Stimulated activated CD8-positive, alpha-beta memory T cell treated with anti-CD3 and anti-CD28 coated beads, Interleukin-4, amount 100 ng/mL, for 1 hour (primary cell): ENCODE measurements around the gene SRC.

ENCODE experiments used
- DNase-seq, 2 donors: peaks; one replicate each; pipeline ENCODE4 v3.0.0-alpha.2; 2020; ENCODE audit warnings: low read depth in 2 of 2, low spot score in 1 of 2

SRC gene

DNA sequence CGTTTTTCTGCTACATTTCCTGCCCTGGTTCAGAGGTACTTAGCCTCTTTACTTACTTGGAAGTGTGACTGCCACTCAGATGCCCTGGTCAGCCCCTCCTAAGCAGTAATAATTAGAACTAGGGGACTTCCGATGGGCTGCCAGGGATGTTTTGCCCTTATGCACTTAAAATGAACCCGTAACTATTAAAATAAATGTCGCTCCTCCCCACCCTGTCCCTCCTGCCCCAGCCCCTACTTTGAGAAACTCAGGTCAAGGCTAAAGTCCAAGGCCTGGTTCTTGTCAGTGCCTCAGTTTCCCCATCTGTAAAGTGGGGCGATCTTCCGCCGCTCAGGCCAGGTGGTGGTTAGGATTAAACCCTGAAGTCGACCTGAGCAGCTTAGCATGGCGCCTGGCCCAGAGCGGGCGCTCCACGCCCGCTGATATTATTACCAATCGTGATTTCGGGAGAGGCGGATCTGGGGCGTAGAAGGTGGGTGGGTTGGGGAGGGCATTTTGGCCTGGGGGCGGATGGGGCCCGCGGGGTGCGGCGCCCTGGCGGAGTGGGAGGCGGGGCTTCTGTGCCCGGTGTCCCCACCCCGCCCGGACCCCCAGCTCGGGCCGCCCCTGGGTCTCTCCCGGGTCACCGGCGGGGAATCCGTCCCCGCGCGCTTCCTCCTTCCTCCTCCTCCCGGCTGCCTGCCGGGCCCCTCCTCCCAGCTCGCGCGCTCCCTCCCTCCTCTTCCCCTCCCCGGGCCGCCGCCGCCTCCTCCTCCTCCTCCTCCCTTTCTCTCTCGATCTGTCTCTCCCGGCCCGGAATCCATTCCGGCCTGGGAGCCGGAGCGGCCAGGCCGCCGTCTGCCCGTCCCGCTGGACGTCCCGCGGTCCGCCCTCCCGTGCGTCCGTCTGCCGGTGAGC, at the start of gene SRC:
SRC (plus strand) TSS at position 802 of the 897 bp plus-strand sequence. CDS start 38,014 bp downstream, outside the sequence.
- peak in 1 of 2 donors; percentile 15 for DNase-seq

DNA sequence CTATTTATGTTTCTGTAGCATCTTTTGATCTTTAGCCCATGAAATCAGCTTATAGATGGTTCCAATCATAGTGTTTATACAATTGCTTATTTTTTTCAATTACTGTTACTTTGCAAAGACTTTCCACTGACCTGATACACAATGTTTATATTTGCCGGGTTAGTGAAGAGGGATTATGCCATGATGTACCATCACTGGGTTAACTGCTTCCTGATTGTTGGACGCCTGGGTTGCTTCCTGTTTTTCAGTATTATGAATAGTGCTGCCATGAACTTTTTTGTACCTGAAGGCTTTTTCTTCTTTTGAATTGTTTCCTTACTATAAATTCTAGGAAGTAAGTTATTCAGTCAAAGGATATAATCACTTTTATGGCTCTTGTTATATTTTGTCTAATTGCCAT, 49.6 kb upstream of the SRC start:
- no peak for DNase-seq

DNA sequence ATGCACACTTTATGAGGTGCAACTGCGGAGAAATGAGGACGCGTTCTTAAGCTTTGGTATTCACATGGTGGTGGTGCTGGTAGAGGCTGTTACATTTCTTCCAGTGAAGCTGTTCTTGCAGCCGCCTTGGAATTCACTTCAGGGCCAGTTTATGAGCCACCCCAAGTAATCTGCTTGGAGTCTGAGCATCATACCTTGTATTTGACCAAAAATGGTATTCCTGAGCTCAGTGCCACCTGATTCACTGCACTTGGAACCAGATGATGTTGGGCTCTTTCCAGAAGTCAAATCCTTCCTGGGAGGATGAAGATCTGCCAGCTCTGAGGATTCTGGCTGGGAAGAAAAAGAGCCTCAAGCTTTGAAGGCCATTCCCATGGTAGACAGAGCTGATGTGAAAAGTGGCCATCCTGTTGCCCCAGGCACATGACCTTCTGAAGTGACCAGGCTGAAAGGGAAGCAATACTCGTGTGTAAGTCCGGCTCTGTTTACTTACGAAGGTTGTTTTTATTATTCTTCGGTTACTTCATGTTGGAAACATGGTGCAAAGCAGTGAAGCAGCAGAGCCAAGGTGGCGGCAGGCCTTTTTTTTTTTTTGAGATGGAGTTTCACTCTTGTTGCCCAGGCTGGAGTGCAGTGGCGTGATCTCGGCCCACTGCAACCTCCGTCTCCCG, 48.7 kb upstream of the SRC start:
- DNase-seq = no peak

- no peak for DNase-seq
These were observed 47.6 kb upstream of the SRC start for GRCh38 chr20:37298190-37298939.

DNA sequence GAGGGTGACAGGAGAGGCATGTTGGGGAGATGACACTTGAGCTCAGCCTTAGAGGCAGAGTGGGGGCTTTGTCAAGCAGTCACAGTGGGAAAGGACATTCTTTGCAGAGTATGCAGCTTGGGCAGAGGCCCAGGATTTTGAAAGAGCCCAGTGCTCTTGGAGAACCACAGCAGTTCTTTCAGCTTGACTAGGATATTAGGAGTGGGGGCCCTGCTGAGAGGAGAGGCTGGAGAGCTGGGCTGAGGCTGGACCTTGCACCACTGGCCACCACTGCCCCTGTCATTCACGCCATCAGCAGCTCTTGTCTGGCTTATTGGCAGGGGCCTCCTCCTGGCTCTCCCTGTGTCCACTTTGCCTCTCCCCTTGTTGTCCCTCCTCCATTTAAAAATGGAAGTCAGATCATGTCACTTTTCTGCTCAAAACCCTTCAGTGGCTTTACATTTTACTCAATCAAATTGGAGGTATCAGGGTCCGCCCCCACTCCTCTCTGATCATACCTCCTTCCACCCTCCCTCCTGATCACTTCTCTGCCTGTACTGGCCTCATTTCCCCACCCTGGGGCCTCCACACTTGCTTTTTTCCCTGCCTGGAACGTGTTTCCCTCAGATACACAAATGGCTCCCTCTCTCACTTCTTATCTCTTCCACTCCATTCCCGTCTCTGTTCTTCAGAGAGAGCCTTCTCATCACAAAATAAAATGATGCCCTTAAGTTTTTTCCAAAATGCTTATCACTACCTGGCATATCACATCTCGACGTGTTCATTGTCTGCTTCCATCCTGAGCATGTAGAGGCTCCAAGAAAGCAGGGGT, 46.0 kb upstream of the SRC start:
- DNase-seq = no peak

GRCh38 chr20:37301120-37301519, 44.8 kb upstream of the SRC start:
- no peak for DNase-seq

- no peak for DNase-seq
These were observed 44.4 kb upstream of the SRC start for GRCh38 chr20:37301558-37301957.

DNA sequence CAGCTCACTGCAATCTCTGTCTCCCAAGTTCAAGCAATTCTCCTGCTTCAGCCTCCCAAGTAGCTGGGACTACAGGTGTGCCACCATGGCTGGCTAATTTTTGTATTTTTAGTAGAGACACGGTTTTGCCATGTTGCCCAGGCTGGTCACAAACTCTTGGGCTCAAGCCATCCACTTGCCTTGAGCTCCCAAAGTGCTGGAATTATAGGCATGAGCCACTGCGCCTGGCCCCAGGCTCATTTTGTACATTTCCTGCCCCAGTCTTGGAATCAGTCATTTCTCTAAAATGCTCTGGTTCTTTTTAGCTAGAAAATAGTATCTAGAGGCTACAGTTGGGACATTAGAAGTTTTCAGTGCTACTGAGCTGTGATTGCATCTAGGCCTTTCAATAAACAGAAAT, 43.0 kb upstream of the SRC start:
- no peak for DNase-seq

- no peak for DNase-seq
These were observed 42.3 kb upstream of the SRC start for GRCh38 chr20:37303637-37304036.

GRCh38 chr20:37305079-37305478, 40.9 kb upstream of the SRC start:
- DNase-seq = no peak

DNA sequence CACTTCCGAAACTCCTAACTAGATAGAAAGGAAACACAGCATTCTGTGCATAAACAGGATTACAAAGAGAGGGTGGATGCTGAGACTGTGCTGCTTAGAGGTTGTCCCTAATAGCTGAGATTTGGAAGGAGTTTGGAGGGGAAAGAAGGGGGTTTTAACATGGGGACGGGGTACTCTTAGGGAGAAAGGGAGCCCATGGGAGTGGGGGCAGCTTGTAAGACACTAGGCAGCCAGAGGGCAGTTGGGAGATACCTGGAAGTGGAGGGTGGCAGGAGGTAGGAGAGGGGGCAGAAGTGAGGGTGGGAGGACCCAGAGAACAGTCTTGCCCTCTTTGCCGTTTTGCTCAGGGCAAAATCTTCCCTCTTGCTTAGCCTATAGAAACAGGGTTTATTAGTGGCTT, 40.1 kb upstream of the SRC start:
- DNase-seq = no peak

DNA sequence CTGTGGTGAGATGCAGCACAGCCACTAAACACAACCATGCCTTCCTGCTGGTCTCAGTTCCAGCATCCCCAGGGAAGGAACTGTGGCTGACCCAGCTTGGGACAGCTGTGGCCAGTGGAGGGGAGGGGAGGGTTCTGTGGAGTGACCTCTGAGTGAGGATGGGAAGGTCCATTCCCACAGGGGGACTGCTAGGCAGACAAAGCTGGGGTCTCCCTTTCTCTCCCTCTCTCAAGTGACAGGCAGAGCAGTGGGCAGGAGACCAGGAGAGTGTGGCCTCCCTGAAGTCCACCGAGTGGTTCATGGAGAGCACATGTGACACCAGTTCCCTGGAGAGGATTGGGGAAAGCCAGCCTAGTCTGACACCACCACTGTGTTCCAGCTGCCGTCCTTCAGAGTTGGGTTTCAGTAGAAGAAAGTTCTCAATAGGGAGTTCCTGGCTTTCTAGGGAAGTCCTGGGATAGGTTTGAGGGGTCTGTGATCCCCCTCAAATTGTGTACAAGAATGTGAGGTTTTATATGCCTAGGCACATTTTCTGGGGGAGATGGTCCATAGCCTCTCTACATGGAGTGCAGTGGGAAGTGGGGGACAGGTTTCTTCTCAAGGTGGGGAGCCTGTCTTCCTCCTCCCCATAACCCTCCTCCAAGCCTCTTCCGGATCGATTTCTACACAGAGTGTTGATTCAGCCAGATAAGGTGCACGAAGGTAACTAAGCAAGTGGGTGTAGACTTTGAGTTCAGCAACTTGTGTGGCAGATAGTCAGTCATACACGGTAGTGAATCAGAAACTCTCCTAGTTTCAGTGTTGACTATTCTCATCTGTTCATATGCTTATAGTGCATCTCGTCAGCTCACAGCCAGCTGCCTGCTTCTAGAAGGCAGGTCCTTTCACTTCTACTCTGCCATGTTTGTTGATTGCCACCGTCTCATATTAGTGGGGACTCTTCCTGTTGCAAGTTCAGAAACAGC, 37.6 kb upstream of the SRC start:
- DNase-seq = no peak

DNA sequence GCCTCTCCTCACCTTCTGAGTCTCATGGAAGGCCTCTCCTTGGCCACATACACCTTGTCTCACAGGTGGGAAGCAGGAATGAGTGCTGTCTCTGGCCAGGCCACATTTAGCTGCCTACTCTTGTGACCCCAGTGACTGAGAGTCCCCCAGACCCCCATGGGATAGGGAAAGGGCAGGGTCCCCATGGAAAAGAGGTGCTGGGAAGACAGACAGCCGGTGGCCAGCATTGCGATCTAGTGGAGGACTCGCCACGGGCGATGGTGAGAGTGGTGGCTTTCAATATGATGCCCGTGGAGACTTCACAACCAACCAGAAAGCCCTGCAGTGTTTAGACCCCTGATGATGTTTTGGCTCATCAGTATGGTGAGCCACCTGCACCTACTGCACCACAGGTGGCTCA, 36.6 kb upstream of the SRC start:
- no peak for DNase-seq

GRCh38 chr20:37309936-37310590, 35.9 kb upstream of the SRC start:
- no peak for DNase-seq

- no peak for DNase-seq
These were observed 35.0 kb upstream of the SRC start for GRCh38 chr20:37310951-37311350.

- no peak for DNase-seq
These were observed 34.1 kb upstream of the SRC start for GRCh38 chr20:37311710-37312355.

DNA sequence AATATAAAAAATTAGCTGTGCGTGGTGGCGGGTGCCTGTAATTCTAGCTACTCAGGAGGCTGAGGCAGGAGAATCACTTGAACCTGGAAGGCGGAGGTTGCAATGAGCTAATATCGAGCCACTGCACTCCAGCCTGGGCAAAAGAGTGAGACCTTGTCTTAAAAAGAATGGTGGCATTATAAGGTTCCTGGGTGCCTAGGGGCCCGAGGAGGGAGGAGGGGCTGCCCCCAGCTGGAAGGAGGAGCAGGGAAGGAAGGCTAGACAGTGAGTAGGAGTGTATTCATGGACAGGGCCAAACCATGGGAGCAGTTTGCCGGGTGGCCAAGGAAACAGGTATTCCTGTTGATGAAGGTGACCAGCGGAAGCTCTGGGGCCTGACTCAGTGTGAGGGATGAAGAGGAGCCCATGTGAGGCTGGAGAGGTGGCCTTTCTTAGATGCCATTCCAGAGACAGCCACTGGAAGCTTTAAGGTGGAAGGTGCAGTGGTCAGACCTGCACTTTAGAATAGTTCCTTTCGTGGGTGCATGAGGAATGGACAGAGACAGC, 32.3 kb upstream of the SRC start:
- no peak for DNase-seq

- no peak for DNase-seq
These were observed 31.8 kb upstream of the SRC start for GRCh38 chr20:37314099-37314498.

DNA sequence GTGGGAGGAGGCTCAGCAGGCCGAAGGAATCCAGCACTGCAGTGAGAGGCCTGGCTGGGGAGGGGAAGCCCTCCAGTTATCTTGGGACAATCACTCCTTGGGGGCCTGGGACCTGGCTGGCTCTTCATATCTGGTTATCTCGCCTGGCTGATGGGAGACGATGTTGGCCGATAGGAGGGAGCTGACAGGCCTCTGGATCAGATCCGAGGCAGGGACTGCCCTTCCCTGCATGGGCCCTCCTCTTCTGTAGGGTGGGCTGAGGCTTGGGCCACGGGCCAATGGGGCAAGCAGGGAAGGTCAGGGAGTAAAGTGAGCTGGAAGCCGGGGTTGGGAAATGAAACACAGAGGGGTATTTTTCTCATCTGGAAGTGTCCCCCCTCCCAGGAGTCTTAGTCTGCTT, 31.3 kb upstream of the SRC start:
- no peak for DNase-seq
